K562 (cell line): ENCODE measurements around the gene MAP1LC3A. TPM values are rescaled to one million over a fixed set of nuclear protein-coding genes. Genes with fewer than 3 reads are reported as not detected.

Source experiments
- BACH1 ChIP-seq: fragments of 200-800 bp; sonication (Bioruptor generic); IDR thresholded peaks from 2 replicates; pipeline ENCODE4 v1.6.1; 2016; ENCODE audit warnings: missing genetic modification characterization, missing compliant biosample characterization
- CREM ChIP-seq: IDR thresholded peaks from 2 replicates; pipeline ENCODE4 v1.6.1; 2014; ENCODE audit warnings: antibody characterized with exemption, low read depth
- EP300 ChIP-seq: IDR thresholded peaks from 2 replicates; pipeline ENCODE4 v1.6.1; 2012; ENCODE audit warnings: low read length, improper control_type of control experiment
- EP400 ChIP-seq: fragments of 450-650 bp; IDR thresholded peaks from 2 replicates; pipeline ENCODE4 v1.6.1; 2017; ENCODE audit warnings: antibody characterized with exemption, mild to moderate bottlenecking, moderate library complexity
- EWSR1 ChIP-seq: fragments of 450-650 bp; IDR thresholded peaks from 2 replicates; pipeline ENCODE4 v1.6.1; 2018; ENCODE audit warnings: borderline replicate concordance, mild to moderate bottlenecking, low read depth, moderate library complexity; ENCODE audit not compliant: partially characterized antibody
- FOSL1 ChIP-seq: fragments of 200-800 bp; sonication (Bioruptor generic); conservative IDR thresholded peaks from 2 replicates; pipeline ENCODE4 v1.6.1; 2016; ENCODE audit warnings: missing genetic modification characterization, missing compliant biosample characterization
- HDAC2 ChIP-seq: fragments of 450-650 bp; IDR thresholded peaks from 2 replicates; pipeline ENCODE4 v1.6.1; 2016; ENCODE audit warnings: mild to moderate bottlenecking
- KDM1A ChIP-seq, 2 experiments: fragments of 450-650 bp; IDR thresholded peaks; 2 replicates each; pipeline ENCODE4 v1.6.1; 2016; ENCODE audit warnings: mild to moderate bottlenecking in 2 of 2
- MAFG ChIP-seq: fragments of 450-650 bp; conservative IDR thresholded peaks from 2 replicates; pipeline ENCODE4 v1.6.1; 2016; ENCODE audit warnings: missing genetic modification characterization, missing compliant biosample characterization
- MECOM ChIP-seq: fragments of 250-450 bp; sonication (Bioruptor Pico); IDR thresholded peaks from 2 replicates; pipeline ENCODE4 v1.8.0; 2022; ENCODE audit warnings: inconsistent platforms
- NCOR1 ChIP-seq: fragments of 450-650 bp; IDR thresholded peaks from 2 replicates; pipeline ENCODE4 v1.6.1; 2016; ENCODE audit warnings: mild to moderate bottlenecking, moderate library complexity
- NFE2 ChIP-seq: IDR thresholded peaks from 2 replicates; pipeline ENCODE4 v1.6.1; 2014; ENCODE audit warnings: antibody characterized with exemption, low read depth
- NR3C1 ChIP-seq: sonication (generic); formaldehyde crosslinking; IDR thresholded peaks from 2 replicates; pipeline ENCODE4 v1.8.1; 2022; ENCODE audit warnings: missing genetic modification reagents
- PCBP1 ChIP-seq: fragments of 200-400 bp; formaldehyde crosslinking; IDR thresholded peaks from 2 replicates; pipeline ENCODE4 v1.6.1; 2018; ENCODE audit warnings: mild to moderate bottlenecking, low read depth, low read length; ENCODE audit not compliant: poor library complexity, severe bottlenecking
- PHB ChIP-seq: fragments of 250-450 bp; sonication (Bioruptor Pico); IDR thresholded peaks from 2 replicates; pipeline ENCODE4 v1.5.0; 2021
- RBM15 ChIP-seq: fragments of 200-400 bp; formaldehyde crosslinking; IDR thresholded peaks from 2 replicates; pipeline ENCODE4 v1.6.1; 2018; ENCODE audit warnings: mild to moderate bottlenecking, low read length, moderate library complexity; ENCODE audit not compliant: insufficient read depth
- RCOR1 ChIP-seq, 2 experiments: IDR thresholded peaks; 2 replicates each; pipeline ENCODE4 v1.6.1; 2012; ENCODE audit warnings: low read depth in 2 of 2, low read length in 2 of 2, borderline replicate concordance in 1 of 2, improper control_type of control experiment in 1 of 2
- SMARCC2 ChIP-seq: fragments of 450-650 bp; IDR thresholded peaks from 2 replicates; pipeline ENCODE4 v1.6.1; 2017; ENCODE audit warnings: antibody characterized with exemption, moderate library complexity, mild to moderate bottlenecking, low read depth
- SRSF7 ChIP-seq: fragments of 200-400 bp; formaldehyde crosslinking; optimal IDR thresholded peaks from 2 replicates; pipeline ENCODE3; 2017; ENCODE audit warnings: mild to moderate bottlenecking, low read depth, low read length
- TCF15 ChIP-seq: fragments of 250-450 bp; sonication (Bioruptor Pico); IDR thresholded peaks from 2 replicates; pipeline ENCODE4 v1.8.0; 2022; ENCODE audit warnings: moderate library complexity, mild to moderate bottlenecking, inconsistent platforms
- ZNF175 ChIP-seq: fragments of 200-800 bp; sonication (Bioruptor generic); IDR thresholded peaks from 2 replicates; pipeline ENCODE4 v1.6.1; 2016; ENCODE audit warnings: low read depth, mild to moderate bottlenecking, missing genetic modification characterization, missing compliant biosample characterization
- ZNF592 ChIP-seq: fragments of 450-650 bp; IDR thresholded peaks from 2 replicates; pipeline ENCODE4 v1.6.1; 2017; ENCODE audit warnings: antibody characterized with exemption, mild to moderate bottlenecking
- ZNF766 ChIP-seq: fragments of 200-800 bp; sonication (Bioruptor generic); conservative IDR thresholded peaks from 2 replicates; pipeline ENCODE4 v1.6.1; 2016; ENCODE audit warnings: missing genetic modification characterization, missing compliant biosample characterization
- polyA plus RNA-seq, 8 experiments: library from polyadenylated mRNA; depleted of rRNA in 4 of 8; stranded (reverse) in 5 of 8; unstranded in 3 of 8; fragments of >200 nt; fragmentation: Nextera tagmentation in 2 of 8; fragmentation: Illumina TruSeq in 1 of 8; extraction: Ambion mirVana in 2 of 8; extraction: Trizol in 1 of 8; gene quantifications; 2 replicates each; pipeline versions ENCODE4 v1.2.1 to v1.2.3, GENCODE V29; 2011 to 2014; ENCODE audit warnings: inconsistent platforms in 1 of 8, missing spikeins in 1 of 8
- total RNA-seq, 7 experiments: library from RNA; depleted of rRNA in 6 of 7; stranded (reverse); fragments of >200 nt in 6 of 7; fragmentation: Illumina TruSeq in 2 of 7; extraction: Trizol in 2 of 7; gene quantifications; 2 replicates each; pipeline versions ENCODE4 v1.2.1 to v1.2.3, GENCODE V29; 2011 to 2021; ENCODE audit warnings: low replicate concordance in 1 of 7
- TF ChIP-seq, protein P1 (sequence below): fragments of 450-650 bp; IDR thresholded peaks from 2 replicates; pipeline ENCODE4 v1.6.1; 2017; ENCODE audit warnings: antibody characterized with exemption

The MAP1LC3A gene
- total and polyA plus RNA-seq, 9 of the 15 experiments (the other 6 are each of a cell fraction or from before 2014, with no cell fraction given): 0.27 to 0.38 TPM; not detected in 7

- no peak for TF ChIP-seq NR3C1 (CRISPR knock-in tag)
- TF ChIP-seq ZNF766 (CRISPR knock-in tag): 0 out of 2 replicates have a peak, but pooled peaks have one; percentile 73
- peak; percentile 89 for TF ChIP-seq FOSL1 (tag)
- peak; percentile 60; the same call in 1 of the 2 replicates for TF ChIP-seq ZNF175
- no peak for TF ChIP-seq PCBP1
- TF ChIP-seq PHB (CRISPR knock-in tag): no peak
- no peak for TF ChIP-seq EWSR1
- TF ChIP-seq HDAC2: peak; percentile 77
- TF ChIP-seq, protein P1, sequence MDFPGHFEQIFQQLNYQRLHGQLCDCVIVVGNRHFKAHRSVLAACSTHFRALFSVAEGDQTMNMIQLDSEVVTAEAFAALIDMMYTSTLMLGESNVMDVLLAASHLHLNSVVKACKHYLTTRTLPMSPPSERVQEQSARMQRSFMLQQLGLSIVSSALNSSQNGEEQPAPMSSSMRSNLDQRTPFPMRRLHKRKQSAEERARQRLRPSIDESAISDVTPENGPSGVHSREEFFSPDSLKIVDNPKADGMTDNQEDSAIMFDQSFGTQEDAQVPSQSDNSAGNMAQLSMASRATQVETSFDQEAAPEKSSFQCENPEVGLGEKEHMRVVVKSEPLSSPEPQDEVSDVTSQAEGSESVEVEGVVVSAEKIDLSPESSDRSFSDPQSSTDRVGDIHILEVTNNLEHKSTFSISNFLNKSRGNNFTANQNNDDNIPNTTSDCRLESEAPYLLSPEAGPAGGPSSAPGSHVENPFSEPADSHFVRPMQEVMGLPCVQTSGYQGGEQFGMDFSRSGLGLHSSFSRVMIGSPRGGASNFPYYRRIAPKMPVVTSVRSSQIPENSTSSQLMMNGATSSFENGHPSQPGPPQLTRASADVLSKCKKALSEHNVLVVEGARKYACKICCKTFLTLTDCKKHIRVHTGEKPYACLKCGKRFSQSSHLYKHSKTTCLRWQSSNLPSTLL: no peak
- peak; percentile 40 for TF ChIP-seq CREM
- TF ChIP-seq MECOM (CRISPR knock-in tag): no peak
- TF ChIP-seq EP400: 0 out of 2 replicates have a peak, but pooled peaks have one; percentile 30
- TF ChIP-seq SRSF7: no peak
- TF ChIP-seq ZNF592: no peak
- TF ChIP-seq NCOR1: peak; percentile 44
- TF ChIP-seq MAFG (tag): no peak
- no peak for TF ChIP-seq NFE2
- no peak for TF ChIP-seq TCF15
- peak; percentile 72; the same call in 1 of the 2 replicates for TF ChIP-seq SMARCC2
- TF ChIP-seq RBM15: no peak
- peak in 1 of 2 experiments; percentile 87; a peak in 2 of 4 replicates for TF ChIP-seq RCOR1 (IDR thresholded peaks at IDR 0.05; ENCODE audit: borderline replicate concordance in 1 of 2, low read depth in 2 of 2, low read length in 2 of 2)
- TF ChIP-seq BACH1 (tag): peak; percentile 32; the same call in 1 of the 2 replicates
- TF ChIP-seq KDM1A (IDR thresholded peaks at IDR 0.05): peak; percentile 81 to 90
- peak; percentile 67 for TF ChIP-seq EP300
Measured at GRCh38 chr20:34570859-34571306, 12.4 kb downstream of the MAP1LC3A start (continued).
